Measurements from ENCODE around the gene TSPY8.
"Not testable (repeated sequence)": the region's sequence is repeated elsewhere in the genome, so short reads cannot be mapped to it uniquely, and the experiment has no call there.

TSPY8 gene, protein sequence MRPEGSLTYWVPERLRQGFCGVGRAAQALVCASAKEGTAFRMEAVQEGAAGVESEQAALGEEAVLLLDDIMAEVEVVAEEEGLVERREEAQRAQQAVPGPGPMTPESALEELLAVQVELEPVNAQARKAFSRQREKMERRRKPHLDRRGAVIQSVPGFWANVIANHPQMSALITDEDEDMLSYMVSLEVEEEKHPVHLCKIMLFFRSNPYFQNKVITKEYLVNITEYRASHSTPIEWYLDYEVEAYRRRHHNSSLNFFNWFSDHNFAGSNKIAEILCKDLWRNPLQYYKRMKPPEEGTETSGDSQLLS

DNA sequence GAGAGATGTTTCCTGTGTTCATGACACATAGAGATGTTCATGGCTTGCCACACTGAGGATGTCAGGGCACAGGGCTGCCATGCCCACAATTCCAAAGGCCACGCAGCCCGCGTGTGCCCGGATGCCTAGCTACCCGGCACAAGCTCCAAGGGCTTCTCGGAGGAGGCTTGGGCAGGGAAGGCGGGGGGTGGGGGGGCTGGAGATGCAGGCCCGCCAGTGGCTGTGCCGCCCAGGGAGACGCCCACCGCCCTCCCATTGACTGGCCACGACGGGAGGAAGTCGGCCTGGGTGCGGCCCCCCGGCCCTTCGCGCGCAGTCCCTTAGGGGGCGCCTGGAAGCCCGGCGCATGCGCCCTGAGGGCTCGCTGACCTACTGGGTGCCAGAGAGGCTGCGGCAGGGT, at the start of gene TSPY8:
TSS of gene TSPY8 (plus strand) at position 301 of the 400 bp plus-strand sequence. CDS start at position 347, 46 bp downstream.
- DNase-seq: not testable (repeated sequence)

DNA sequence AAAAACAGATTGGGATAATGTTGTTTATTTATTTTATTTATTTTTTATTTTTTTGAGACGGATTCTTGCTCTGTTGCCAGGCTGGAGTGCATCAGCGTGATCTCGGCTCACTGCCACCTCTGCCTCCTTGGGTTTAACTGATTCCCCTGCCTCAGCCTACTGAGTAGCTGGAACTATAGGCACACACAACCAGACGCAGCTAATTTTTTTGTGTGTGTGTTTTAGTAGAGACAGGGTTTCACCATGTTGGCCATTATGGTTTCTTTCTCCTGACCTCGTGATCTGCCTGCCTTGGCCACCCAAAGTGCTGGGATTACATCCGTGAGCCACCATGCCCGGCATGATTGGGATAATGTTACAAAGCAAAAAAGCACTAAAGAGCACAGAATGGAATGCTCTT, 36.6 kb upstream of the TSPY8 start:
- no peak for DNase-seq

DNA sequence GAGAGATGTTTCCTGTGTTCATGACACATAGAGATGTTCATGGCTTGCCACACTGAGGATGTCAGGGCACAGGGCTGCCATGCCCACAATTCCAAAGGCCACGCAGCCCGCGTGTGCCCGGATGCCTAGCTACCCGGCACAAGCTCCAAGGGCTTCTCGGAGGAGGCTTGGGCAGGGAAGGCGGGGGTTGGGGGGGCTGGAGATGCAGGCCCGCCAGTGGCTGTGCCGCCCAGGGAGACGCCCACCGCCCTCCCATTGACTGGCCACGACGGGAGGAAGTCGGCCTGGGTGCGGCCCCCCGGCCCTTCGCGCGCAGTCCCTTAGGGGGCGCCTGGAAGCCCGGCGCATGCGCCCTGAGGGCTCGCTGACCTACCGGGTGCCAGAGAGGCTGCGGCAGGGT, 20.4 kb upstream of the TSPY8 start, which contains the start of gene TSPY4:
TSS of gene TSPY4 (plus strand) at position 301 of the 400 bp plus-strand sequence. CDS start at position 347, 46 bp downstream.
- not testable (repeated sequence) for DNase-seq

DNA sequence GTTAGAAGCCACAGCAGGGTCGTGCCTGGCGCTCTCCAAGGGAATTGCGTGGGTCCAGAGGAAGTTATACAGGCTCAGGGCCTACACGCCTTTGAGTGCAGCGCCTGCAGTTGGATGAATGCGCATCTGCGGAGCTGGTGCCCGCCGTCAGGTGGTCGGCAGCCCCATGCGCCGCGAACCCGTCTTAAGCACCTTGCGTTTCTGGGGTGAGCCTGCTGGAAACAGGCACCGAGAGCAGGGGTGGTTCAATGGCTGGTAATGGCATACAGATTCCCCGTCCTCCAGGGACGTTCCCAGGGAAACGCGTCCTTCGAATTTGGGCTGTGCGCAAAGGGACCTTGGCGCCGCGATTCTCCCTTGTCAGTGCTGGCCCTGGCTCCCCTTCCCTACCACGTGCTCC, 38.9 kb downstream of the TSPY8 start:
- not testable (repeated sequence) for DNase-seq

- not testable (repeated sequence) for DNase-seq
These were observed 40.5 kb downstream of the TSPY8 start, which contains the start of gene TSPY3 for GRCh38 chrY:9398121-9398520. TSS of gene TSPY3 (plus strand) at chrY:9398421. CDS start at chrY:9398467, 46 bp downstream.

All from DMS79 (cell line).